Ascending aorta (tissue), 2 donors: ENCODE data around the gene CCDC149. TPM values are rescaled to one million over a fixed set of nuclear protein-coding genes. Genes with fewer than 3 reads are reported as not detected.

Experiments used
- DNase-seq, 2 donors: peaks; one replicate each; pipeline ENCODE4 v3.0.0-alpha.2; 2019; ENCODE audit warnings: low spot score in 2 of 2
- H3K27ac ChIP-seq, 2 donors: fragments of 200-600 bp; sonication (generic); one replicate each; pipeline ENCODE4 v1.5.1; 2016 to 2017; ENCODE audit warnings: mild to moderate bottlenecking in 1 of 2
- H3K27me3 ChIP-seq: fragments of 200-600 bp; sonication (generic); one replicate; pipeline ENCODE4 v1.5.1; 2017
- H3K36me3 ChIP-seq, 2 donors: fragments of 200-600 bp; sonication (generic); one replicate each; pipeline ENCODE4 v1.5.1; 2016
- H3K4me1 ChIP-seq, 2 donors: fragments of 200-600 bp; sonication (generic); one replicate each; pipeline ENCODE4 v1.5.1; 2016 to 2017; ENCODE audit warnings: mild to moderate bottlenecking in 1 of 2
- H3K4me3 ChIP-seq, 2 donors: fragments of 200-600 bp; sonication (generic); one replicate each; pipeline ENCODE4 v1.5.1; 2016 to 2017; ENCODE audit warnings: mild to moderate bottlenecking in 1 of 2
- H3K9me3 ChIP-seq, 2 donors: fragments of 200-600 bp; sonication (generic); one replicate each; pipeline ENCODE4 v1.5.1; 2016
- CTCF ChIP-seq, 3 experiments: fragments of 200-600 bp in 2 of 3; fragments of 450-650 bp in 1 of 3; sonication (generic) in 2 of 3; IDR thresholded peaks; one replicate each; pipeline ENCODE4 v1.5.1; 2016 to 2019; ENCODE audit warnings: antibody characterized with exemption in 3 of 3, mild to moderate bottlenecking in 1 of 3, moderate library complexity in 1 of 3
- intact Hi-C: fragments of 100-400 bp; cut with DNase I; formaldehyde crosslinking; loops from one replicate; pipeline ENCODE4 v1.15.1; 2023
- total RNA-seq: library from RNA; depleted of rRNA; stranded (reverse); fragments of >200 nt; gene quantifications from one replicate; pipeline ENCODE4 v1.1.0, GENCODE V29; 2016

Gene CCDC149
- total RNA-seq, 1 donor from 2014 or later = 8.7 TPM

- H3K4me1 ChIP-seq = peaks cover 0 to 15% of the 10 kb centered on the region in 2 donors
- intact Hi-C loops = no loop called here
- H3K27me3 ChIP-seq = no peaks in the 10 kb centered on the region
- no peak overlapping the region for H3K27ac ChIP-seq
- no peak for DNase-seq
- TF ChIP-seq CTCF (IDR thresholded peaks at IDR 0.05) = no peak
- no peaks in the 10 kb centered on the region for H3K9me3 ChIP-seq
- no peak overlapping the region for H3K4me3 ChIP-seq
- H3K36me3 ChIP-seq = peaks cover 0 to 5% of the 10 kb centered on the region in 2 donors
Observed at GRCh38 chr4:24840362-24840761, 72.5 kb downstream of the CCDC149 start.

- no peak for DNase-seq
- intact Hi-C loops = loop anchor here (5.0 kb wide), 1 partner anchor 40 kb away; the partner anchor contains the start of gene SOD3
- Histone ChIP-seq H3K9me3 (no peaks in the 10 kb centered on the region), H3K36me3 (peaks cover 0 to 11% of the 10 kb centered on the region in 2 donors), H3K4me3 (no peak overlapping the region), H3K27ac (peak overlapping the region; percentile 22 to 31), H3K4me1 (peaks cover 0 to 15% of the 10 kb centered on the region in 2 donors), H3K27me3 (no peaks in the 10 kb centered on the region)
- TF ChIP-seq CTCF (IDR thresholded peaks at IDR 0.05) = no peak
Observed at GRCh38 chr4:24837781-24838180, 75.1 kb downstream of the CCDC149 start.

GRCh38 chr4:24837336-24837735 lies 75.5 kb downstream of the CCDC149 start:
- intact Hi-C loops = loop anchor here (5.0 kb wide), 1 partner anchor 40 kb away; the partner anchor contains the start of gene SOD3
- H3K4me1 ChIP-seq = peaks cover 0 to 15% of the 10 kb centered on the region in 2 donors

DNA sequence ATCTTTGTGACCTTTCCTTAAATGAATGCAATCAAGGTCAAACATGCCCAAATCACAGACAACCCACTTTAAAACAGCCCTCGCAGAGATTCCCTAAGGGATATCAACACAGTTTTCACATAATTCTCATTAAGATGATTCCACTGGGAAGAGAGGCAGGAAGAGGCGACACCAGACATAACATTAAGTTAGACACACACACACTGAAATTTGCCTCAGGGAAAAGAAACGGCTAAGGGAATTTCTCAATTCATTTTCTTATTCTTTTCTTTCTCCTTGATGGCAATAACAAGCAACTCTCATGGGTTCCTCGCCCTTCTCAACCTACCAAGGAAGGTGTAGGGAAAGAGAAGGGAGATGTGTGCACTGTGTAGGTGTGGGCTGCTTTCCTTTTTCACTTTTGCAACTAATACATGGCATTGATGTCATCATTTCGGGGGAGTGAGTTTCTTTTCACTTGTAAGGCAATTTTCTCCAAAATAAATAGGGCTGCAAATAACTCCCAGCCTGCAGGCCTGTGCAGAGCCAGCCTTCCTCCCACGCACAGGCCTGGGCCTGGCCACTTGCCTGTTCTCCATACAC lies 76.1 kb downstream of the CCDC149 start:
- Histone ChIP-seq H3K36me3 (peaks cover 0 to 11% of the 10 kb centered on the region in 2 donors), H3K4me3 (no peak overlapping the region), H3K4me1 (peaks cover 0 to 15% of the 10 kb centered on the region in 2 donors), H3K9me3 (no peaks in the 10 kb centered on the region), H3K27me3 (no peaks in the 10 kb centered on the region), H3K27ac (peak overlapping the region; percentile 10 to 31)
- no peak for TF ChIP-seq CTCF (IDR thresholded peaks at IDR 0.05)
- intact Hi-C loops = loop anchor here (5.0 kb wide), 1 partner anchor 39 kb away; the partner anchor contains the start of gene SOD3
- DNase-seq = no peak

More at GRCh38 chr4:24837336-24837735, 75.5 kb downstream of the CCDC149 start:
- no peak overlapping the region for H3K4me3 ChIP-seq
- peak overlapping the region; percentile 10 to 31 for H3K27ac ChIP-seq
- H3K9me3 ChIP-seq = no peaks in the 10 kb centered on the region
- H3K36me3 ChIP-seq = peaks cover 0 to 11% of the 10 kb centered on the region in 2 donors
- DNase-seq = no peak
- no peak for TF ChIP-seq CTCF (IDR thresholded peaks at IDR 0.05)
- no peaks in the 10 kb centered on the region for H3K27me3 ChIP-seq

DNA sequence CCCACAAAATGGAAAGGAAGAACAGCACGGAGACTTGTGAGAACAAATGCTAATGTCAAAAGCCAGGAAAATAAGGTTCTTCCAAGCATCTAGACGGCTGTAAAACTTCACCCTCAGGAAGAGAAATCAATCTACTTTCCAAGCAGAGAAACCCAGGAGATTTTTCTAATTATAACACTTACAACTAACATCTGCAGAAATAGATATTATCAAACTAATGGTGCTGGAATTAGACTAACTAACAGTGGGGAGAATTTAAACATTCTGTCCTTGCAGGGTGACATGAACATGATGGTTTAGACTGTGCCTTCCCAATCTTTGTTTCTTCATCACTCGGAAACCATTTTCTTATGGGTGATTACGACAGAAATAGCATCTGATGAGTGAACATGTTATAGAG lies 77.1 kb downstream of the CCDC149 start:
- TF ChIP-seq CTCF (IDR thresholded peaks at IDR 0.05) = no peak
- no peaks in the 10 kb centered on the region for H3K9me3 ChIP-seq
- no peak overlapping the region for H3K4me3 ChIP-seq
- intact Hi-C loops = loop anchor here (5.0 kb wide), 1 partner anchor 38 kb away; the partner anchor contains the start of gene SOD3
- no peaks in the 10 kb centered on the region for H3K27me3 ChIP-seq
- peaks cover 8 to 18% of the 10 kb centered on the region in 2 donors for H3K36me3 ChIP-seq
- peaks cover 0 to 8% of the 10 kb centered on the region in 2 donors for H3K4me1 ChIP-seq
- H3K27ac ChIP-seq = no peak overlapping the region
- no peak for DNase-seq
